GM12878 (cell line): ENCODE data around the gene BCL2. TPM values are rescaled to one million over a fixed set of nuclear protein-coding genes. Genes with fewer than 3 reads are reported as not detected.

Source experiments
- CREB1 ChIP-seq: IDR thresholded peaks from 2 replicates; pipeline ENCODE4 v1.6.1; 2012; ENCODE audit warnings: low read depth, mild to moderate bottlenecking, inconsistent platforms
- HDGF ChIP-seq: fragments of 450-650 bp; IDR thresholded peaks from 2 replicates; pipeline ENCODE4 v1.6.1; 2016; ENCODE audit warnings: antibody characterized with exemption
- MYC ChIP-seq: IDR thresholded peaks from 2 replicates; pipeline ENCODE4 v1.6.1; 2011; ENCODE audit warnings: mild to moderate bottlenecking, low read length, moderate library complexity, inconsistent platforms; ENCODE audit not compliant: insufficient read depth, insufficient replicate concordance, insufficient read length, severe bottlenecking
- NFYB ChIP-seq: IDR thresholded peaks from 2 replicates; pipeline ENCODE4 v1.6.1; 2011; ENCODE audit warnings: low read depth, mild to moderate bottlenecking, low read length, improper control_type of control experiment, moderate library complexity; ENCODE audit not compliant: insufficient read depth
- POLR2AphosphoS2 ChIP-seq: IDR thresholded peaks from 2 replicates; pipeline ENCODE4 v1.6.1; 2011; ENCODE audit warnings: low read depth, mild to moderate bottlenecking, low read length, improper control_type of control experiment, moderate library complexity
- SMC3 ChIP-seq: IDR thresholded peaks from 2 replicates; pipeline ENCODE4 v1.6.1; 2011; ENCODE audit warnings: low read length, improper control_type of control experiment, borderline replicate concordance
- WRNIP1 ChIP-seq: IDR thresholded peaks from 2 replicates; pipeline ENCODE4 v1.6.1; 2011; ENCODE audit warnings: low read depth, low read length, improper control_type of control experiment, borderline replicate concordance
- ZNF687 ChIP-seq: fragments of 450-650 bp; IDR thresholded peaks from 2 replicates; pipeline ENCODE4 v1.6.1; 2017; ENCODE audit warnings: mild to moderate bottlenecking, moderate library complexity
- polyA plus RNA-seq, 11 experiments: library from polyadenylated mRNA; depleted of rRNA in 4 of 11; unstranded in 6 of 11; stranded (reverse) in 5 of 11; fragments of >200 nt; fragmentation: Nextera tagmentation in 4 of 11; fragmentation: Illumina TruSeq in 1 of 11; extraction: Ambion mirVana in 4 of 11; extraction: Trizol in 1 of 11; gene quantifications; 1 replicate in 1 of 11; 2 replicates in 10 of 11; pipeline versions ENCODE4 v1.2.1 to v1.2.3, GENCODE V29; 2011 to 2016; ENCODE audit warnings: inconsistent platforms in 2 of 11, missing spikeins in 2 of 11, low read depth in 1 of 11
- small RNA-seq: library from RNA; depleted of rRNA; stranded (forward); fragments of <200 nt; gene quantifications from one replicate; pipeline ENCODE3, GENCODE V24; 2014
- total RNA-seq, 4 experiments: library from RNA; depleted of rRNA in 3 of 4; stranded (reverse); fragments of >200 nt in 3 of 4; fragmentation: Illumina TruSeq in 1 of 4; extraction: Trizol in 1 of 4; gene quantifications; 2 replicates each; pipeline versions ENCODE4 v1.2.1 to v1.2.3, GENCODE V29; 2013 to 2021
- TF ChIP-seq, protein P1 (sequence below): IDR thresholded peaks from 2 replicates; pipeline ENCODE4 v1.6.1; 2012; ENCODE audit warnings: improper control_type of control experiment, low read depth, low read length; ENCODE audit not compliant: insufficient replicate concordance
- TF ChIP-seq, protein P2 (sequence below): IDR thresholded peaks from 2 replicates; pipeline ENCODE4 v1.6.1; 2011; ENCODE audit warnings: low read depth, mild to moderate bottlenecking, low read length, moderate library complexity, borderline replicate concordance; ENCODE audit errors: extremely low read depth

The BCL2 gene
- total and polyA plus RNA-seq, 10 of the 15 experiments (the other 5 are each of a cell fraction or from before 2014, with no cell fraction given) = 4.1 to 47.8 (median 19.3) TPM

DNA sequence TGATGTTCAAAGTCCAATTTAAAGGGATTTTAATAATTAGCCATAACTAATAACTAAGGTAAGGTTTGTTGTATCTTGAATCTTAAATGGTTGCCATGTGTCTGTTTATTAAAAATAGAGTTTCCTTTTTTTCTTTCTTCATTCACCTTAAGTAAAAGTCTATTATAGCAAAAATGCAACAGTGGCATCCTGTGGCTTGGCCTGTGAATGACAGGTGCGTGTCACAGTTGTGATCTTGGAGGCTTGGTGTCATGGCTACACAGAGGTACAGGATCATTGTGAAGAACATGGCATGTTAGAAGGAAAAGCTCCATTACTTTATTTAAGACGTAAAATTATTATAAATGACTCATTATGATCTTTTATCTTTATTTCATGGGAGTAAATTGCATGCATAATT, 246.1 kb downstream of the BCL2 start (continued):
- TF ChIP-seq, protein P1, sequence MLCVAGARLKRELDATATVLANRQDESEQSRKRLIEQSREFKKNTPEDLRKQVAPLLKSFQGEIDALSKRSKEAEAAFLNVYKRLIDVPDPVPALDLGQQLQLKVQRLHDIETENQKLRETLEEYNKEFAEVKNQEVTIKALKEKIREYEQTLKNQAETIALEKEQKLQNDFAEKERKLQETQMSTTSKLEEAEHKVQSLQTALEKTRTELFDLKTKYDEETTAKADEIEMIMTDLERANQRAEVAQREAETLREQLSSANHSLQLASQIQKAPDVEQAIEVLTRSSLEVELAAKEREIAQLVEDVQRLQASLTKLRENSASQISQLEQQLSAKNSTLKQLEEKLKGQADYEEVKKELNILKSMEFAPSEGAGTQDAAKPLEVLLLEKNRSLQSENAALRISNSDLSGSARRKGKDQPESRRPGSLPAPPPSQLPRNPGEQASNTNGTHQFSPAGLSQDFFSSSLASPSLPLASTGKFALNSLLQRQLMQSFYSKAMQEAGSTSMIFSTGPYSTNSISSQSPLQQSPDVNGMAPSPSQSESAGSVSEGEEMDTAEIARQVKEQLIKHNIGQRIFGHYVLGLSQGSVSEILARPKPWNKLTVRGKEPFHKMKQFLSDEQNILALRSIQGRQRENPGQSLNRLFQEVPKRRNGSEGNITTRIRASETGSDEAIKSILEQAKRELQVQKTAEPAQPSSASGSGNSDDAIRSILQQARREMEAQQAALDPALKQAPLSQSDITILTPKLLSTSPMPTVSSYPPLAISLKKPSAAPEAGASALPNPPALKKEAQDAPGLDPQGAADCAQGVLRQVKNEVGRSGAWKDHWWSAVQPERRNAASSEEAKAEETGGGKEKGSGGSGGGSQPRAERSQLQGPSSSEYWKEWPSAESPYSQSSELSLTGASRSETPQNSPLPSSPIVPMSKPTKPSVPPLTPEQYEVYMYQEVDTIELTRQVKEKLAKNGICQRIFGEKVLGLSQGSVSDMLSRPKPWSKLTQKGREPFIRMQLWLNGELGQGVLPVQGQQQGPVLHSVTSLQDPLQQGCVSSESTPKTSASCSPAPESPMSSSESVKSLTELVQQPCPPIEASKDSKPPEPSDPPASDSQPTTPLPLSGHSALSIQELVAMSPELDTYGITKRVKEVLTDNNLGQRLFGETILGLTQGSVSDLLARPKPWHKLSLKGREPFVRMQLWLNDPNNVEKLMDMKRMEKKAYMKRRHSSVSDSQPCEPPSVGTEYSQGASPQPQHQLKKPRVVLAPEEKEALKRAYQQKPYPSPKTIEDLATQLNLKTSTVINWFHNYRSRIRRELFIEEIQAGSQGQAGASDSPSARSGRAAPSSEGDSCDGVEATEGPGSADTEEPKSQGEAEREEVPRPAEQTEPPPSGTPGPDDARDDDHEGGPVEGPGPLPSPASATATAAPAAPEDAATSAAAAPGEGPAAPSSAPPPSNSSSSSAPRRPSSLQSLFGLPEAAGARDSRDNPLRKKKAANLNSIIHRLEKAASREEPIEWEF = no peak
- TF ChIP-seq HDGF (no peak), CREB1 (no peak), WRNIP1 (no peak), SMC3 (peak; percentile 83; the same call in 1 of the 2 replicates), POLR2AphosphoS2 (no peak), MYC (no peak), ZNF687 (no peak), NFYB (no peak)
- TF ChIP-seq, protein P2, sequence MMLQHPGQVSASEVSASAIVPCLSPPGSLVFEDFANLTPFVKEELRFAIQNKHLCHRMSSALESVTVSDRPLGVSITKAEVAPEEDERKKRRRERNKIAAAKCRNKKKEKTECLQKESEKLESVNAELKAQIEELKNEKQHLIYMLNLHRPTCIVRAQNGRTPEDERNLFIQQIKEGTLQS = no peak; the same call in 1 of the 2 replicates

Small RNA genes within 50 kb of the gene (small RNA-seq; reads per million reads assigned to genes)
- not detected for gene AC022726.1

Other genes with a start within 250 kb of the BCL2 start
- gene KDSR, start 47.4 kb upstream of the BCL2 start, total RNA-seq (2014; rRNA removed) = 9.7 and 9.9 TPM in 2 replicates
- gene KDSR, start 47.4 kb upstream of the BCL2 start, total RNA-seq (2014; rRNA removed; fragmentation: Illumina TruSeq; extraction: Trizol) = 11.2 and 12.3 TPM in 2 replicates
- 24.6 and 24.9 TPM in 2 replicates for gene KDSR, start 47.4 kb upstream of the BCL2 start, total RNA-seq (2021)
- gene KDSR, start 47.4 kb upstream of the BCL2 start, polyA plus RNA-seq (2011; rRNA removed) = 17.3 and 18.3 TPM in 2 replicates
- 15.4 and 15.6 TPM in 2 replicates for gene KDSR, start 47.4 kb upstream of the BCL2 start, polyA plus RNA-seq (2014; fragmentation: Illumina TruSeq; extraction: Trizol)
- gene KDSR, start 47.4 kb upstream of the BCL2 start, polyA plus RNA-seq (2014; fragmentation: Nextera tagmentation; extraction: Ambion mirVana) = 1 to 10 TPM; 5.2 to 7.8 TPM
- gene KDSR, start 47.4 kb upstream of the BCL2 start, polyA plus RNA-seq (2014; rRNA removed) = 13.3 and 14.0 TPM in 2 replicates
- 10 to 100 TPM; 24.2 to 25.9 TPM for gene KDSR, start 47.4 kb upstream of the BCL2 start, polyA plus RNA-seq (2016; fragmentation: Nextera tagmentation; extraction: Ambion mirVana)
- 24.3 and 30.8 TPM in 2 replicates for gene VPS4B, start 102.7 kb upstream of the BCL2 start, total RNA-seq (2014; rRNA removed)
- gene VPS4B, start 102.7 kb upstream of the BCL2 start, total RNA-seq (2014; rRNA removed; fragmentation: Illumina TruSeq; extraction: Trizol) = 36.4 and 37.6 TPM in 2 replicates
- 27.4 and 34.0 TPM in 2 replicates for gene VPS4B, start 102.7 kb upstream of the BCL2 start, total RNA-seq (2021)
- 28.4 and 46.6 TPM in 2 replicates for gene VPS4B, start 102.7 kb upstream of the BCL2 start, polyA plus RNA-seq (2011; rRNA removed)
- gene VPS4B, start 102.7 kb upstream of the BCL2 start, polyA plus RNA-seq (2014; fragmentation: Illumina TruSeq; extraction: Trizol) = 29.7 and 39.0 TPM in 2 replicates
- gene VPS4B, start 102.7 kb upstream of the BCL2 start, polyA plus RNA-seq (2014; fragmentation: Nextera tagmentation; extraction: Ambion mirVana) = 10 to 100 TPM; 25.7 to 29.9 TPM
- gene VPS4B, start 102.7 kb upstream of the BCL2 start, polyA plus RNA-seq (2014; rRNA removed) = 18.0 and 21.4 TPM in 2 replicates
- gene VPS4B, start 102.7 kb upstream of the BCL2 start, polyA plus RNA-seq (2016; fragmentation: Nextera tagmentation; extraction: Ambion mirVana) = 10 to 100 TPM; 31.3 to 34.2 TPM
- 0.05 TPM in 1 of 2 replicates, not detected in the other for gene SERPINB5, start 157.2 kb upstream of the BCL2 start, total RNA-seq (2014; rRNA removed)
- not detected in 2 replicates for gene SERPINB5, start 157.2 kb upstream of the BCL2 start, total RNA-seq (2014; rRNA removed; fragmentation: Illumina TruSeq; extraction: Trizol)
- not detected in 2 replicates for gene SERPINB5, start 157.2 kb upstream of the BCL2 start, total RNA-seq (2021)
- 0.04 TPM in 1 of 2 replicates, not detected in the other for gene SERPINB5, start 157.2 kb upstream of the BCL2 start, polyA plus RNA-seq (2011; rRNA removed)
- 0.03 TPM in 1 of 2 replicates, not detected in the other for gene SERPINB5, start 157.2 kb upstream of the BCL2 start, polyA plus RNA-seq (2014; fragmentation: Illumina TruSeq; extraction: Trizol)
- gene SERPINB5, start 157.2 kb upstream of the BCL2 start, polyA plus RNA-seq (2014; fragmentation: Nextera tagmentation; extraction: Ambion mirVana) = not detected
- gene SERPINB5, start 157.2 kb upstream of the BCL2 start, polyA plus RNA-seq (2014; rRNA removed) = not detected in 2 replicates
- gene SERPINB5, start 157.2 kb upstream of the BCL2 start, polyA plus RNA-seq (2016; fragmentation: Nextera tagmentation; extraction: Ambion mirVana) = not detected
- not detected in 2 replicates for gene SERPINB12, start 222.6 kb upstream of the BCL2 start, total RNA-seq (2014; rRNA removed)
- gene SERPINB12, start 222.6 kb upstream of the BCL2 start, total RNA-seq (2014; rRNA removed; fragmentation: Illumina TruSeq; extraction: Trizol) = not detected in 2 replicates
- gene SERPINB12, start 222.6 kb upstream of the BCL2 start, total RNA-seq (2021) = not detected in 2 replicates
- gene SERPINB12, start 222.6 kb upstream of the BCL2 start, polyA plus RNA-seq (2011; rRNA removed) = not detected in 2 replicates
- not detected in 2 replicates for gene SERPINB12, start 222.6 kb upstream of the BCL2 start, polyA plus RNA-seq (2014; fragmentation: Illumina TruSeq; extraction: Trizol)
- not detected for gene SERPINB12, start 222.6 kb upstream of the BCL2 start, polyA plus RNA-seq (2014; fragmentation: Nextera tagmentation; extraction: Ambion mirVana)
- not detected in 2 replicates for gene SERPINB12, start 222.6 kb upstream of the BCL2 start, polyA plus RNA-seq (2014; rRNA removed)
- not detected for gene SERPINB12, start 222.6 kb upstream of the BCL2 start, polyA plus RNA-seq (2016; fragmentation: Nextera tagmentation; extraction: Ambion mirVana)